T-helper 17 cell (primary cell): Measurements from ENCODE around the gene KANK4. TPM values are rescaled to one million over a fixed set of nuclear protein-coding genes. Genes with fewer than 3 reads are reported as not detected.

Experiments used
- ATAC-seq: fragments of 150-1000 bp; cut with Tn5 transposase; 2 replicates; pipeline ENCODE4 v1.10.0; 2021; ENCODE audit warnings: mild to moderate bottlenecking, moderate library complexity
- DNase-seq, 3 donors: peaks; one replicate each; pipeline versions ENCODE4 v3.0.0 to v3.0.0-alpha.2; 2020 to 2021
- H3K9me3 ChIP-seq: one replicate; pipeline ENCODE4 v1.7.0; 2013; ENCODE audit warnings: low read length, mild to moderate bottlenecking; ENCODE audit not compliant: control insufficient read depth, poor library complexity, severe bottlenecking
- H3K27ac Mint-ChIP-seq: one replicate; pipeline ENCODE4 v1.8.0; 2022; ENCODE audit warnings: mild to moderate bottlenecking, moderate library complexity, mixed read lengths
- H3K27me3 Mint-ChIP-seq: one replicate; pipeline ENCODE4 v1.8.0; 2022; ENCODE audit warnings: mixed read lengths
- H3K36me3 Mint-ChIP-seq: one replicate; pipeline ENCODE4 v1.8.0; 2022; ENCODE audit warnings: low read depth, mixed read lengths
- H3K4me1 Mint-ChIP-seq: one replicate; pipeline ENCODE4 v1.8.0; 2022; ENCODE audit warnings: mild to moderate bottlenecking, mixed read lengths
- H3K4me3 Mint-ChIP-seq: one replicate; pipeline ENCODE4 v1.8.0; 2022; ENCODE audit warnings: mild to moderate bottlenecking, moderate library complexity, mixed read lengths
- total RNA-seq, 4 donors: library from RNA in 2 of 4; stranded (reverse) in 2 of 4; gene quantifications; one replicate each; pipeline ENCODE4 v1.2.3 and lab custom pipeline; 2022 to 2026

The KANK4 gene
- total RNA-seq, 2 donors from 2014 or later = not detected

DNA sequence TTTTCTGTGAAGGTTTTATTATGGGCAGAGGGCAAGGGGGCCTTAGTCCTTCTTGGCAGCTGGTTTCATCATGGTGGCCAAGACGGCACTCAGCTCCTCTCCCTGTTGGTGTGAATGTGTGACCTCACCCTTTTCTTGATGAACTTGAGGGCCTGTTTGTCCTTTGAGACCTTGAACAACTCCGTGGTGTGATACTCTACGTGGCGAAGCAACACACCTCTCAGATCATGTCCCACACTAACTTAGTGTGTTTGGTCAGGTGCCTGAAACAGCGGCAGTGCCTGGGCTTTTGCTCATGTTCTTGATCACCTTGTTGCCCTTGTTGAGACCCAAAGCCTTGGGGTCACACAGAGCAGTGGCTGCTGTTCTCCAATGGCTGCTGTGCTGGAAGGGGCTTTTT, 111.1 kb downstream of the KANK4 start:
- Mint-ChIP-seq H3K36me3 (no peaks in the 10 kb centered on the region), H3K27me3 (no peaks in the 10 kb centered on the region), H3K27ac (no peak overlapping the region), H3K4me1 (no peaks in the 10 kb centered on the region), H3K4me3 (no peak overlapping the region)
- no peak for DNase-seq
- no peaks in the 10 kb centered on the region for H3K9me3 ChIP-seq
- no peak for ATAC-seq

DNA sequence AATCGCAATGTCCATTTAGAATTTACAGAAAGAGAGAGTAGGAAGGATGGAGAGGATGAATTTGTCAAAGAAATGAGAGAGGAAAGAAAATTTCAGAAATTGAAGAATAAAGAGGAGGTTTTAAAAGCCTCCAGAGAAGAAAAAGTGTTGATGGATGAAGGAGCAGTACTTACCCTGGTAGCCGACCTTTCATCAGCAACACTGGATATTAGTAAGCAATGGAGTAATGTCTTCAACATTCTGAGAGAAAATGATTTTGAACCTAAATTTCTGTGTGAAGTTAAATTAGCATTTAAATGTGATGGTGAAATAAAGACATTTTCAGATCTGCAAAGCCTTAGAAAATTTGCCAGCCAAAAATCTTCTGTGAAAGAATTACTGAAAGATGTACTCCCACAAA, 112.0 kb downstream of the KANK4 start:
- Mint-ChIP-seq H3K27me3 (no peaks in the 10 kb centered on the region), H3K4me1 (no peaks in the 10 kb centered on the region), H3K36me3 (no peaks in the 10 kb centered on the region), H3K4me3 (no peak overlapping the region), H3K27ac (no peak overlapping the region)
- H3K9me3 ChIP-seq = no peaks in the 10 kb centered on the region
- DNase-seq (no peak), ATAC-seq (no peak)

- peaks cover 6% of the 10 kb centered on the region for H3K36me3 Mint-ChIP-seq
- peaks cover 2% of the 10 kb centered on the region for H3K4me1 Mint-ChIP-seq
- ATAC-seq (no peak), DNase-seq (no peak)
- no peak overlapping the region for H3K27ac Mint-ChIP-seq
- no peak overlapping the region for H3K4me3 Mint-ChIP-seq
- H3K27me3 Mint-ChIP-seq = peaks cover 22% of the 10 kb centered on the region
- no peaks in the 10 kb centered on the region for H3K9me3 ChIP-seq
These were observed 120.5 kb downstream of the KANK4 start for GRCh38 chr1:62198781-62199125.

- DNase-seq = no peak
- Mint-ChIP-seq H3K27ac (no peak overlapping the region), H3K4me3 (no peak overlapping the region), H3K4me1 (peaks cover 2% of the 10 kb centered on the region), H3K27me3 (peaks cover 27% of the 10 kb centered on the region), H3K36me3 (peaks cover 6% of the 10 kb centered on the region)
- H3K9me3 ChIP-seq = no peaks in the 10 kb centered on the region
- no peak for ATAC-seq
These were observed 121.0 kb downstream of the KANK4 start for GRCh38 chr1:62198069-62198780.

- H3K36me3 Mint-ChIP-seq = peaks cover 6% of the 10 kb centered on the region
- ATAC-seq (no peak), DNase-seq (no peak)
- H3K4me3 Mint-ChIP-seq = no peak overlapping the region
- H3K27me3 Mint-ChIP-seq = peaks cover 28% of the 10 kb centered on the region
- H3K27ac Mint-ChIP-seq = no peak overlapping the region
- peaks cover 2% of the 10 kb centered on the region for H3K4me1 Mint-ChIP-seq
- H3K9me3 ChIP-seq = no peaks in the 10 kb centered on the region
These were observed 123.0 kb downstream of the KANK4 start for GRCh38 chr1:62196086-62196690.

GRCh38 chr1:62194651-62195544, 124.3 kb downstream of the KANK4 start, which contains the start of gene L1TD1:
Gene L1TD1, plus strand, starts transcription at chr1:62194849. Its CDS starts 11,780 bp downstream, at chr1:62206629.
- no peak for ATAC-seq
- peaks cover 2% of the 10 kb centered on the region for H3K4me1 Mint-ChIP-seq
- DNase-seq = no peak
- no peaks in the 10 kb centered on the region for H3K9me3 ChIP-seq
- peaks cover 6% of the 10 kb centered on the region for H3K36me3 Mint-ChIP-seq
- no peak within 1 kb of the TSS for H3K27ac Mint-ChIP-seq
- H3K4me3 Mint-ChIP-seq = peak within 1 kb of the TSS; percentile 5
- H3K27me3 Mint-ChIP-seq = peaks cover 28% of the 10 kb centered on the region

GRCh38 chr1:62188111-62188510, 131.1 kb downstream of the KANK4 start:
- DNase-seq (no peak), ATAC-seq (no peak)
- Mint-ChIP-seq H3K27ac (no peak overlapping the region), H3K4me3 (no peak overlapping the region), H3K36me3 (no peaks in the 10 kb centered on the region), H3K4me1 (peaks cover 2% of the 10 kb centered on the region), H3K27me3 (peaks cover 6% of the 10 kb centered on the region)
- H3K9me3 ChIP-seq = no peaks in the 10 kb centered on the region

- H3K27me3 Mint-ChIP-seq = peaks cover 10% of the 10 kb centered on the region
- no peak overlapping the region for H3K27ac Mint-ChIP-seq
- H3K4me3 Mint-ChIP-seq = no peak overlapping the region
These were observed 131.7 kb downstream of the KANK4 start for GRCh38 chr1:62187548-62187947.

More at GRCh38 chr1:62187548-62187947, 131.7 kb downstream of the KANK4 start:
- DNase-seq (no peak), ATAC-seq (no peak)
- no peaks in the 10 kb centered on the region for H3K9me3 ChIP-seq
- peaks cover 5% of the 10 kb centered on the region for H3K4me1 Mint-ChIP-seq
- no peaks in the 10 kb centered on the region for H3K36me3 Mint-ChIP-seq

Other genes starting within 250 kb of the KANK4 start
- gene L1TD1, start 124.6 kb downstream of the KANK4 start, total RNA-seq = not detected
- 10 to 100 TPM; 28.3 to 29.3 TPM for gene USP1, start 117.6 kb upstream of the KANK4 start, total RNA-seq